ENCODE measurements around the gene WIPF2. TPM values are rescaled to one million over a fixed set of nuclear protein-coding genes. Genes with fewer than 3 reads are reported as not detected.

The WIPF2 gene
- total and polyA plus RNA-seq, 2 donors (not counting 3 experiments of a cell fraction or from before 2014, with no cell fraction given) = 8.4 to 30.4 TPM

- intact Hi-C loops (cut with micrococcal nuclease) = no loop called here
- POLR2A ChIA-PET = no interaction called here
- no peak for FAIRE-seq
- H2AFZ ChIP-seq (ENCODE audit: low read depth, low read length) = no peak overlapping the region
- no peaks in the 10 kb centered on the region for H3K27me3 ChIP-seq (ENCODE audit: control insufficient read depth in 2 of 2, insufficient read depth in 2 of 2, low read length in 2 of 2)
- H3K4me2 ChIP-seq (ENCODE audit: insufficient read depth, low read length) = no peak overlapping the region
- H3K9ac ChIP-seq (replicated peaks; ENCODE audit: extremely low read depth, insufficient read depth, low read length) = no peak overlapping the region
- H3K4me1 ChIP-seq (ENCODE audit: control insufficient read depth, extremely low read depth, insufficient read depth, low read length) = no peaks in the 10 kb centered on the region
- CTCF ChIA-PET = interaction anchor here (1.0 to 1.3 kb wide), 4 partner anchors 12 to 27 kb away, joined by 3 to 4 read pairs (median 3); partner anchors contain the start of gene WIPF2
- no peaks in the 10 kb centered on the region for H3K9me1 ChIP-seq (replicated peaks; ENCODE audit: control insufficient read depth, extremely low read depth, insufficient read depth, low read length)
- dilution Hi-C loops (cut with MboI; ENCODE audit: extremely low pct_ligation_motif_present, low sequenced_read_pairs) = no loop called here
- peaks cover 2% of the 10 kb centered on the region for H4K20me1 ChIP-seq (replicated peaks; ENCODE audit: control insufficient read depth, extremely low read depth, insufficient read depth, low read length)
- H3K4me3 ChIP-seq (replicated peaks in 1 of 3; ENCODE audit: insufficient read depth in 1 of 3, low read depth in 1 of 3, low read length in 3 of 3) = no peak overlapping the region
- H3K9me3 ChIP-seq (replicated peaks; ENCODE audit: control insufficient read depth, insufficient read depth, low read length) = no peaks in the 10 kb centered on the region
- H3K79me2 ChIP-seq (ENCODE audit: control insufficient read depth, insufficient read depth, low read length) = peaks cover 61% of the 10 kb centered on the region
- DNase-seq (ENCODE audit: low read depth, low spot score) = no peak
- H3K36me3 ChIP-seq (ENCODE audit: control insufficient read depth in 2 of 2, extremely low read depth in 1 of 2, insufficient read depth in 2 of 2, low read length in 2 of 2) = no peaks in the 10 kb centered on the region
- no peak overlapping the region for H3K27ac ChIP-seq (ENCODE audit: insufficient read depth, low read depth, low read length)
- TF ChIP-seq MAX (IDR thresholded peaks at IDR 0.05; ENCODE audit: insufficient read depth, insufficient read length) (no peak), FOS (IDR thresholded peaks at IDR 0.05; ENCODE audit: borderline replicate concordance, insufficient read depth, low read length) (no peak), JUN (IDR thresholded peaks at IDR 0.05; ENCODE audit: borderline replicate concordance, insufficient read depth, insufficient read length, low read depth) (no peak), MYC (IDR thresholded peaks at IDR 0.05; ENCODE audit: low read depth, low read length) (no peak), EZH2 (IDR thresholded peaks at IDR 0.05; ENCODE audit: borderline replicate concordance, low read depth, low read length, severe bottlenecking) (no peak), POLR2A (IDR thresholded peaks at IDR 0.05; ENCODE audit: low read depth, low read length) (no peak), GATA2 (IDR thresholded peaks at IDR 0.05; ENCODE audit: insufficient read depth, insufficient read length, low read depth, low read length) (no peak), POLR2AphosphoS5 (IDR thresholded peaks at IDR 0.05; ENCODE audit: insufficient read depth, low read depth, low read length) (no peak)
- TF ChIP-seq, protein P1, sequence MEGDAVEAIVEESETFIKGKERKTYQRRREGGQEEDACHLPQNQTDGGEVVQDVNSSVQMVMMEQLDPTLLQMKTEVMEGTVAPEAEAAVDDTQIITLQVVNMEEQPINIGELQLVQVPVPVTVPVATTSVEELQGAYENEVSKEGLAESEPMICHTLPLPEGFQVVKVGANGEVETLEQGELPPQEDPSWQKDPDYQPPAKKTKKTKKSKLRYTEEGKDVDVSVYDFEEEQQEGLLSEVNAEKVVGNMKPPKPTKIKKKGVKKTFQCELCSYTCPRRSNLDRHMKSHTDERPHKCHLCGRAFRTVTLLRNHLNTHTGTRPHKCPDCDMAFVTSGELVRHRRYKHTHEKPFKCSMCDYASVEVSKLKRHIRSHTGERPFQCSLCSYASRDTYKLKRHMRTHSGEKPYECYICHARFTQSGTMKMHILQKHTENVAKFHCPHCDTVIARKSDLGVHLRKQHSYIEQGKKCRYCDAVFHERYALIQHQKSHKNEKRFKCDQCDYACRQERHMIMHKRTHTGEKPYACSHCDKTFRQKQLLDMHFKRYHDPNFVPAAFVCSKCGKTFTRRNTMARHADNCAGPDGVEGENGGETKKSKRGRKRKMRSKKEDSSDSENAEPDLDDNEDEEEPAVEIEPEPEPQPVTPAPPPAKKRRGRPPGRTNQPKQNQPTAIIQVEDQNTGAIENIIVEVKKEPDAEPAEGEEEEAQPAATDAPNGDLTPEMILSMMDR (IDR thresholded peaks at IDR 0.05; ENCODE audit: extremely low read depth in 1 of 2, insufficient read depth in 1 of 2, low read depth in 1 of 2, low read length in 2 of 2) = no peak
- BruUV-seq (replicated peaks) = no TSS peak
These were observed 24.7 kb downstream of the WIPF2 start for GRCh38 chr17:40243761-40244160.

All from endothelial cell of umbilical vein (primary cell).